H1 (cell line): ENCODE measurements around the gene CLUH. TPM values are rescaled to one million over a fixed set of nuclear protein-coding genes. Genes with fewer than 3 reads are reported as not detected.
A peak's percentile ranks its signal among the peaks of the same experiment; 100 is the strongest.

Source experiments
- CTCF ChIA-PET: fragments of 300-600 bp; sonication (Branson Sonifier 250); formaldehyde crosslinking; loops from one replicate; lab custom pipeline; 2021; ENCODE audit not compliant: partially characterized antibody; lab: Charles Lee
- POLR2A ChIA-PET: fragments of 300-600 bp; sonication (Branson Sonifier 250); formaldehyde crosslinking; loops from one replicate; lab custom pipeline; 2021; ENCODE audit warnings: inconsistent platforms; ENCODE audit not compliant: partially characterized antibody; lab: Charles Lee
- DNase-seq, 2 experiments: peaks; one replicate each; pipeline versions ENCODE4 v3.0.0 to v3.0.0-alpha.2; 2010 to 2022; ENCODE audit warnings: low spot score in 2 of 2, low read depth in 1 of 2, mixed read lengths in 1 of 2
- FAIRE-seq: peaks from 2 replicates; lab custom pipeline; 2011; peaks lifted over from hg19 to GRCh38; lab: Jason Lieb, UNC
- H2AFZ ChIP-seq: 2 replicates; pipeline ENCODE4 v1.8.1; 2012; ENCODE audit warnings: low read length, inconsistent platforms
- H2AK5ac ChIP-seq: 2 replicates; pipeline ENCODE4 v1.6.1; 2013; ENCODE audit warnings: low read depth, low read length
- H2BK120ac ChIP-seq: replicated peaks from 2 replicates; pipeline ENCODE3; 2013; ENCODE audit warnings: low read depth, low read length, inconsistent platforms
- H2BK12ac ChIP-seq: 2 replicates; pipeline ENCODE4 v1.6.1; 2013; ENCODE audit warnings: low read depth, low read length
- H2BK15ac ChIP-seq: 2 replicates; pipeline ENCODE4 v1.6.1; 2013; ENCODE audit warnings: low read length
- H2BK20ac ChIP-seq: 2 replicates; pipeline ENCODE4 v1.6.1; 2013; ENCODE audit warnings: low read length
- H2BK5ac ChIP-seq: 2 replicates; pipeline ENCODE4 v1.6.1; 2013; ENCODE audit warnings: low read depth, low read length
- H3K14ac ChIP-seq: 2 replicates; pipeline ENCODE4 v1.6.1; 2013; ENCODE audit warnings: inconsistent platforms; ENCODE audit not compliant: insufficient read length
- H3K18ac ChIP-seq: 2 replicates; pipeline ENCODE4 v1.6.1; 2013; ENCODE audit warnings: low read length; ENCODE audit errors: extremely low read depth
- H3K23ac ChIP-seq: 2 replicates; pipeline ENCODE4 v1.6.1; 2013; ENCODE audit warnings: inconsistent platforms; ENCODE audit not compliant: insufficient read length
- H3K23me2 ChIP-seq: 2 replicates; pipeline ENCODE4 v1.6.1; 2013; ENCODE audit warnings: low read depth, low read length
- H3K27ac ChIP-seq: 2 replicates; pipeline ENCODE4 v1.6.1; 2011; ENCODE audit warnings: low read depth, low read length, inconsistent platforms
- H3K27me3 ChIP-seq, 4 experiments: replicated peaks in 1 of 4; 1 replicate in 1 of 4; 2 replicates in 3 of 4; pipeline versions ENCODE4 v1.6.1 to v1.8.1; 2011 to 2013; ENCODE audit warnings: low read length in 3 of 4, mild to moderate bottlenecking in 3 of 4, inconsistent platforms in 2 of 4, mixed read lengths in 2 of 4, moderate library complexity in 1 of 4; ENCODE audit not compliant: control insufficient read depth in 3 of 4, insufficient read depth in 3 of 4; ENCODE audit errors: extremely low read depth in 1 of 4
- H3K36me3 ChIP-seq, 4 experiments: 2 replicates each; pipeline versions ENCODE4 v1.6.1 to v1.8.1; 2011 to 2013; ENCODE audit warnings: mild to moderate bottlenecking in 4 of 4, low read length in 3 of 4, moderate library complexity in 2 of 4, control low read depth in 1 of 4, inconsistent platforms in 1 of 4; ENCODE audit not compliant: insufficient read depth in 4 of 4, control insufficient read depth in 2 of 4
- H3K4ac ChIP-seq: replicated peaks from 2 replicates; pipeline ENCODE3; 2013; ENCODE audit warnings: low read length, low read depth, mixed read lengths, inconsistent platforms; ENCODE audit not compliant: insufficient read length
- H3K4me1 ChIP-seq, 4 experiments: replicated peaks in 1 of 4; 1 replicate in 1 of 4; 2 replicates in 3 of 4; pipeline versions ENCODE4 v1.6.1 to v1.8.1; 2011 to 2013; ENCODE audit warnings: low read length in 3 of 4, inconsistent platforms in 2 of 4, mixed read lengths in 1 of 4; ENCODE audit not compliant: insufficient read depth in 4 of 4, control insufficient read depth in 3 of 4
- H3K4me2 ChIP-seq, 2 experiments: 2 replicates each; pipeline versions ENCODE4 v1.6.1 to v1.8.1; 2011 to 2013; ENCODE audit warnings: low read depth in 2 of 2, low read length in 2 of 2, control low read depth in 1 of 2, inconsistent platforms in 1 of 2, mild to moderate bottlenecking in 1 of 2; ENCODE audit not compliant: insufficient read depth in 1 of 2
- H3K4me3 ChIP-seq, 4 experiments: fragments of 200-600, 300-600 bp in 1 of 4; sonication (generic), shearing (Covaris generic), sonication (Bioruptor Twin) in 1 of 4; 2 replicates each; pipeline versions ENCODE4 v1.5.1 to v1.8.1; 2011 to 2016; ENCODE audit warnings: low read length in 4 of 4, low read depth in 3 of 4, control low read depth in 2 of 4, inconsistent platforms in 2 of 4, mild to moderate bottlenecking in 2 of 4, mixed read lengths in 1 of 4, moderate library complexity in 1 of 4; ENCODE audit not compliant: insufficient read depth in 2 of 4; ENCODE audit errors: extremely low read depth in 1 of 4
- H3K56ac ChIP-seq: replicated peaks from 2 replicates; pipeline ENCODE3; 2013; ENCODE audit warnings: low read depth, mild to moderate bottlenecking, mixed read lengths, low read length, inconsistent platforms; ENCODE audit not compliant: insufficient read length
- H3K79me1 ChIP-seq: 2 replicates; pipeline ENCODE4 v1.6.1; 2013; ENCODE audit warnings: low read depth, low read length, control low read depth
- H3K79me2 ChIP-seq, 2 experiments: 2 replicates each; pipeline versions ENCODE4 v1.6.1 to v1.8.1; 2012 to 2013; ENCODE audit warnings: low read length in 2 of 2, mild to moderate bottlenecking in 2 of 2, inconsistent platforms in 1 of 2; ENCODE audit not compliant: insufficient read depth in 2 of 2, control insufficient read depth in 1 of 2
- H3K9ac ChIP-seq, 4 experiments: replicated peaks in 1 of 4; 1 replicate in 1 of 4; 2 replicates in 3 of 4; pipeline versions ENCODE4 v1.6.1 to v1.8.1; 2011 to 2013; ENCODE audit warnings: low read depth in 3 of 4, low read length in 3 of 4, control low read depth in 2 of 4, mild to moderate bottlenecking in 2 of 4, moderate library complexity in 2 of 4, inconsistent platforms in 1 of 4; ENCODE audit errors: extremely low read depth in 1 of 4
- H3K9me3 ChIP-seq, 2 experiments: 2 replicates each; pipeline versions ENCODE4 v1.6.1 to v1.8.1; 2012 to 2013; ENCODE audit warnings: mild to moderate bottlenecking in 2 of 2, moderate library complexity in 2 of 2, control low read depth in 1 of 2, inconsistent platforms in 1 of 2, low read depth in 1 of 2, low read length in 1 of 2, mixed read lengths in 1 of 2; ENCODE audit not compliant: insufficient read depth in 2 of 2
- H4K20me1 ChIP-seq, 2 experiments: replicated peaks in 1 of 2; 2 replicates each; pipeline versions ENCODE3 to v1.8.1; 2011 to 2013; ENCODE audit warnings: inconsistent platforms in 2 of 2, low read length in 2 of 2, mild to moderate bottlenecking in 1 of 2; ENCODE audit not compliant: insufficient read depth in 2 of 2, control insufficient read depth in 1 of 2
- H4K5ac ChIP-seq: 2 replicates; pipeline ENCODE4 v1.6.1; 2013; ENCODE audit warnings: low read length, low read depth, mixed read lengths, inconsistent platforms; ENCODE audit not compliant: insufficient read length
- H4K8ac ChIP-seq: 2 replicates; pipeline ENCODE4 v1.8.0; 2013; ENCODE audit warnings: mild to moderate bottlenecking, moderate library complexity, low read length, inconsistent platforms; ENCODE audit not compliant: insufficient read depth; ENCODE audit errors: extremely low read depth
- H4K91ac ChIP-seq: replicated peaks from 2 replicates; pipeline ENCODE3; 2013; ENCODE audit warnings: low read length, mixed read lengths, inconsistent platforms; ENCODE audit not compliant: insufficient read length
- ATF2 ChIP-seq: IDR thresholded peaks from 2 replicates; pipeline ENCODE4 v1.6.1; 2012; ENCODE audit warnings: low read length, inconsistent platforms
- CTCF ChIP-seq, 3 experiments: IDR thresholded peaks; 1 replicate in 2 of 3; 2 replicates in 1 of 3; pipeline versions ENCODE4 v1.5.1 to v1.6.1; 2011; ENCODE audit warnings: low read length in 3 of 3, mild to moderate bottlenecking in 3 of 3, inconsistent platforms in 2 of 3, low read depth in 1 of 3, moderate library complexity in 1 of 3; ENCODE audit not compliant: insufficient read depth in 1 of 3; ENCODE audit errors: control extremely low read depth in 1 of 3
- WGBS, 2 experiments: shearing (Covaris generic) in 1 of 2; methylation state at CpG; one replicate each; pipeline versions ENCODE4 v1.1.6 to v1.1.7; 2013 to 2015; ENCODE audit warnings: low lambda C conversion rate in 2 of 2, mixed read lengths in 2 of 2, inconsistent platforms in 1 of 2, low coverage in 1 of 2, missing lambda C conversion rate in 1 of 2; ENCODE audit not compliant: insufficient replicate concordance in 2 of 2, insufficient coverage in 1 of 2, insufficient read length in 1 of 2; ENCODE audit errors: extremely low coverage in 1 of 2, missing lambda C conversion rate in 1 of 2; 5-methylcytosine and 5-hydroxymethylcytosine counted together
- polyA plus RNA-seq, 7 experiments: library from polyadenylated mRNA; depleted of rRNA in 3 of 7; stranded (reverse) in 5 of 7; unstranded in 2 of 7; fragments of >200 nt in 5 of 7; fragments of 200-250 nt in 2 of 7; gene quantifications; 1 replicate in 5 of 7; 2 replicates in 1 of 7; 4 replicates in 1 of 7; pipeline versions ENCODE4 v1.2.1 to v1.2.3, GENCODE V29; 2011 to 2013; ENCODE audit warnings: missing spikeins in 2 of 7, mixed read lengths in 2 of 7
- total RNA-seq: library from RNA; stranded (reverse); fragmentation: NEBNext Ultra II Directional; extraction: Animal tissue kit (Norgen Biotek cat#: 25700); gene quantifications from 2 replicates; pipeline ENCODE4 v1.2.1, GENCODE V29; 2021

CLUH gene
- total and polyA plus RNA-seq, 2 of the 8 experiments (the other 6 are each of a cell fraction or from before 2014, with no cell fraction given): 33.6 to 98.6 TPM

- FAIRE-seq (peak; percentile 28), DNase-seq (no peak)
These were observed 39.9 kb upstream of the CLUH start for GRCh38 chr17:2751491-2751890.

More at GRCh38 chr17:2751491-2751890, 39.9 kb upstream of the CLUH start:
- Histone ChIP-seq H2BK20ac (no peak overlapping the region), H3K9ac (no peak overlapping the region), H3K4me2 (peak overlapping the region in 1 of 2 experiments; percentile 4; a peak in 2 of 4 replicates), H3K18ac (no peak overlapping the region), H3K14ac (no peak overlapping the region), H3K27ac (no peak overlapping the region), H4K8ac (no peak overlapping the region), H2BK5ac (no peak overlapping the region), H3K36me3 (no peaks in the 10 kb centered on the region), H4K91ac (no peak overlapping the region), H4K20me1 (peaks cover 0 to 3% of the 10 kb centered on the region in 2 experiments), H3K9me3 (no peaks in the 10 kb centered on the region), H2BK120ac (peak overlapping the region; percentile 52), H2AFZ (no peak overlapping the region), H3K56ac (no peak overlapping the region), H3K27me3 (peaks cover 0 to 4% (median 3%) of the 10 kb centered on the region in 4 experiments; a peak in 4 of 7 replicates), H3K4ac (no peak overlapping the region), H3K23me2 (peaks cover 7% of the 10 kb centered on the region; the same call in 1 of the 2 replicates), H2BK12ac (peak overlapping the region; percentile 33; the same call in 1 of the 2 replicates), H3K79me2 (0 out of 4 replicates have a peak, but pooled peaks cover 0 to 3% of the 10 kb centered on the region in 2 experiments), H4K5ac (no peak overlapping the region), H3K23ac (no peak overlapping the region), H3K4me3 (no peak overlapping the region), H2BK15ac (peak overlapping the region; percentile 31; the same call in 1 of the 2 replicates), H3K79me1 (no peaks in the 10 kb centered on the region), H3K4me1 (peaks cover 2 to 13% (median 4%) of the 10 kb centered on the region in 4 experiments; a peak in 6 of 7 replicates), H2AK5ac (no peak overlapping the region)
- 80% methylated on average over 2 of the region's 2 CpGs; no CpG with 5 or more reads in 1 of the 2 experiments for WGBS, 2 experiments
- ChIA-PET CTCF (interaction anchor here (0.6 to 1.6 kb wide), 8 partner anchors 18 to 903 kb away, joined by 3 to 6 read pairs (median 3); no protein-coding TSS in a partner anchor), POLR2A (interaction anchor here (0.6 to 1.1 kb wide), 4 partner anchors 21 to 1355 kb away, joined by 3 to 4 read pairs (median 3); no protein-coding TSS in a partner anchor)
- TF ChIP-seq ATF2: no peak
- peak in 1 of 3 experiments; percentile 8; a peak in 1 of 4 replicates for TF ChIP-seq CTCF (IDR thresholded peaks at IDR 0.05; ENCODE audit: control extremely low read depth in 1 of 3, insufficient read depth in 1 of 3, low read depth in 1 of 3, low read length in 3 of 3)
